Kidney (tissue), 14 donors: ENCODE results near the gene ERO1A. TPM values are rescaled to one million over a fixed set of nuclear protein-coding genes. Genes with fewer than 3 reads are reported as not detected.

Source experiments
- DNase-seq, 5 donors: peaks; one replicate each; pipeline ENCODE4 v3.0.0-alpha.2; 2013 to 2020
- FAIRE-seq: peaks from 2 replicates; lab custom pipeline; 2012; peaks lifted over from hg19 to GRCh38; lab: Jason Lieb, UNC
- H3K27ac ChIP-seq, 2 donors: one replicate each; pipeline ENCODE4 v1.7.0; 2013; ENCODE audit warnings: low read depth in 2 of 2, low read length in 2 of 2, inconsistent platforms in 1 of 2
- H3K27me3 ChIP-seq: one replicate; pipeline ENCODE4 v1.7.1; 2013; ENCODE audit warnings: low read length, inconsistent platforms; ENCODE audit not compliant: control insufficient read depth, insufficient read depth
- H3K36me3 ChIP-seq, 3 donors: one replicate each; pipeline versions ENCODE4 v1.7.0 to v1.7.1; 2013; ENCODE audit warnings: low read length in 3 of 3, control low read depth in 1 of 3, inconsistent platforms in 1 of 3; ENCODE audit not compliant: insufficient read depth in 3 of 3, control insufficient read depth in 2 of 3
- H3K4me1 ChIP-seq, 3 donors: one replicate each; pipeline versions ENCODE4 v1.7.0 to v1.7.1; 2013; ENCODE audit warnings: low read length in 3 of 3, inconsistent platforms in 1 of 3, low read depth in 1 of 3; ENCODE audit not compliant: control insufficient read depth in 2 of 3, insufficient read depth in 2 of 3
- H3K4me3 ChIP-seq, 3 donors: one replicate each; pipeline versions ENCODE4 v1.7.0 to v1.8.1; 2013; ENCODE audit warnings: low read length in 3 of 3, control low read depth in 1 of 3, inconsistent platforms in 1 of 3
- H3K9ac ChIP-seq, 3 donors: one replicate each; pipeline versions ENCODE4 v1.7.0 to v1.7.1; 2013; ENCODE audit warnings: low read length in 3 of 3, control low read depth in 1 of 3, inconsistent platforms in 1 of 3
- H3K9me3 ChIP-seq, 3 donors: one replicate each; pipeline versions ENCODE4 v1.7.0 to v1.7.1; 2013; ENCODE audit warnings: low read length in 3 of 3, control low read depth in 1 of 3, inconsistent platforms in 1 of 3; ENCODE audit not compliant: control insufficient read depth in 2 of 3, insufficient read depth in 1 of 3
- CTCF ChIP-seq: IDR thresholded peaks from 3 replicates; pipeline ENCODE4 v1.5.1; 2012; ENCODE audit warnings: mild to moderate bottlenecking, moderate library complexity, borderline replicate concordance; ENCODE audit not compliant: insufficient read depth; ENCODE audit errors: extremely low read depth
- intact Hi-C: fragments of 100-400 bp; cut with DNase I; formaldehyde crosslinking; loops from one replicate; pipeline ENCODE4 v1.11.1; 2022
- polyA plus RNA-seq: library from polyadenylated mRNA; stranded (reverse); fragments of 350-450 nt; fragmentation: Illumina TruSeq; extraction: RNeasy Lipid Tissue Mini Kit (QIAGEN cat#74804); gene quantifications from one replicate; pipeline ENCODE4 v1.2.3, GENCODE V29; 2014; ENCODE audit warnings: low read depth, low replicate concordance; ENCODE audit not compliant: insufficient read depth
- total RNA-seq: library from RNA; stranded (reverse); fragmentation: NEBNext Ultra II Directional; extraction: Animal tissue kit (Norgen Biotek cat#: 25700); gene quantifications from one replicate; pipeline ENCODE4 v1.2.1, GENCODE V29; 2021
- donor health status: control.
- donor health status: control.
- donor health status: control.
- donor health status: control.
- donor health status: control.
- donor health status: DM: yes; HTN: yes; CAD: no.
- donor health status: Normal renal cell carcinoma (clear cell type).

ERO1A gene
- total and polyA plus RNA-seq, 2 donors from 2014 or later = 8.6 to 40.5 TPM

DNA sequence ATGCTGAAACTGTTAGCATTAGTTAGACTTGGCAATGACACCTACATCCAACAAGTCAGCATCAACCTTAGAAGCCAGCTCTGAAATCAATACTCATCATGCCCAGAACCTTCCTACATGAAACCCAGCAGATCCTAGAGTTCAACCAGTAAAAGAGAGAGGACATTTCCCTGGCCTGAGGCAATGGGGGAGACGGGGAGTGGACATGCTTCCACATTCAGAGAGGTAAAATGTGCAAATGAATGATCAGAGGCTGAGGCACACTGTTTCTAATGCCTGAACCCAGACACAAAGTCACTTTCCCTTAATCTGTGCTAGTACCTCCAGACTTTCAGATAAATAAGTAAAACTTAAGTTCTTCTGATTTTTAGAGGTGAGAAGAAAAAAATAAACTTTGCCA is 34.5 kb downstream of the ERO1A start:
- H3K27me3 ChIP-seq = no peaks in the 10 kb centered on the region
- H3K9me3 ChIP-seq = no peaks in the 10 kb centered on the region
- DNase-seq (no peak), FAIRE-seq (no peak)
- H3K9ac ChIP-seq = no peak overlapping the region
- H3K4me3 ChIP-seq = no peak overlapping the region
- TF ChIP-seq CTCF = no peak
- no peaks in the 10 kb centered on the region for H3K4me1 ChIP-seq
- intact Hi-C loops = no loop called here
- no peaks in the 10 kb centered on the region for H3K36me3 ChIP-seq
- H3K27ac ChIP-seq = no peak overlapping the region

DNA sequence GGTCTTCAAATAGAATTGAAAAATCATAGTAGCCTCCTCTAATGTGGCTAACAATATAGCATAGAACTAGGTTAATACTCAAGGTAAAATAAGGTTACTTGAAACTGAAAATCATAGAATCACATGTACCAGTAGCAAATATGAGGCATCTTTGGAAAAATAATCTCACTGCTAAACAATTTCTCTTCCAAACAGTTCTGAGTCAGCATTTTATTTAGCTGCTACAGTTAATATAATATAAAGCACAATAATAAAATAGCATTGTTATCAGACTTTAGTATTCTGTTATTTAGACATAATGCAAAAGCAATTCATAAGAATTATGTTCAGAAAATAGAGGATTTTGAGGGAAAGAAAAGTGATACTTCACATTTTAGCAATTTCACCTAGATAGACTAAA is 35.0 kb downstream of the ERO1A start:
- intact Hi-C loops = no loop called here
- Histone ChIP-seq H3K9ac (no peak overlapping the region), H3K27ac (no peak overlapping the region), H3K4me1 (no peaks in the 10 kb centered on the region), H3K9me3 (no peaks in the 10 kb centered on the region), H3K27me3 (no peaks in the 10 kb centered on the region), H3K36me3 (no peaks in the 10 kb centered on the region), H3K4me3 (no peak overlapping the region)
- DNase-seq (no peak), FAIRE-seq (no peak)
- TF ChIP-seq CTCF = no peak

DNA sequence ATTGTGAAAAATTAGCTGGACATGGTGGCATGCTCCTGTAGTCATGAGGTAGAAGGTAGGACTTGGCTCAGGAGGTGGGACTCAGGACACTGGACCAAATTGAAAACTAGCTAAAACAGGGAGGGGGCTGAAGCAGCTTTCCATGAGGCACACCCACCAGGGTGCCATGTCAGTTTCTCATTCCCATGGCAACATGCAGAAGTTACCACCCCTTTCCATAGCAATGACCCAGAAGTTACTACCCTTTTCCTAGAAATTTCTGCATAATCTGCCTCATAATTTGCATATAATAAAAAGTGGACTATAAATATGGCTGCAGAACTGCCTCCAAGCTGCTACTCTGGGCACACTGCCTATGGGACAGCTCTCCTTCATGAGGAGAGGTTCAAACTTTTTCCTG is 38.5 kb downstream of the ERO1A start:
- no peaks in the 10 kb centered on the region for H3K27me3 ChIP-seq
- DNase-seq = no peak
- H3K9ac ChIP-seq = no peak overlapping the region
- intact Hi-C loops = no loop called here
- no peaks in the 10 kb centered on the region for H3K9me3 ChIP-seq
- TF ChIP-seq CTCF = no peak
- no peaks in the 10 kb centered on the region for H3K36me3 ChIP-seq
- no peak for FAIRE-seq
- no peak overlapping the region for H3K27ac ChIP-seq
- no peaks in the 10 kb centered on the region for H3K4me1 ChIP-seq
- H3K4me3 ChIP-seq = no peak overlapping the region

DNA sequence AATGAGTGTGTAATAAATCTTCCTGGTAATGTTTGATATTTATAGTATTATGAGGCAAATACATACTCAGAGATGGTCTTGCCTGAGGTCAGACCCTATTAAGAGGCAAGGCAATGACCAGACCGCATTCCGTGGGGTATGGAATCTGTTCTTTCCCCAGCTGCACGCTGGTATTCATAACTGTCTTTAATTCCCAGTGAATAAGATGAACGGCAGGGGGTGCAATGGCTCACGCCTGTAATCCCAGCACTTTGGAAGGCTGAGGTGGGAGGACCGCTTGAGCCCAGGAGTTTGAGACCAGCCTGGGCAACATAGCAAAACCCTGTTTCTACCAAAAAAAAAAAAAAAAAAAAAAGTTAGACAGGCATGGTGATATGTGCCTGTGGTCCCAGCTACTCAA is 44.6 kb downstream of the ERO1A start:
- Histone ChIP-seq H3K4me3 (no peak overlapping the region), H3K9ac (no peak overlapping the region), H3K27me3 (no peaks in the 10 kb centered on the region), H3K27ac (no peak overlapping the region), H3K9me3 (no peaks in the 10 kb centered on the region), H3K4me1 (no peaks in the 10 kb centered on the region), H3K36me3 (peaks cover 0 to 7% (median 0%) of the 10 kb centered on the region in 3 donors)
- intact Hi-C loops = no loop called here
- no peak for TF ChIP-seq CTCF
- DNase-seq (no peak), FAIRE-seq (no peak)
